Measurements from ENCODE around the gene CDKN1C.

CDKN1C gene

GRCh38 chr11:2848497-2848896 lies 37.1 kb downstream of the CDKN1C start:
- no peaks in the 10 kb centered on the region for H3K36me3 ChIP-seq (ENCODE audit: control insufficient read depth in 2 of 2, insufficient read depth in 1 of 2, low read length in 2 of 2)
- ChIA-PET POLR2A (no interaction called here), CTCF (no interaction called here)
- H3K4me1 ChIP-seq (ENCODE audit: control insufficient read depth, insufficient read depth, low read length): no peaks in the 10 kb centered on the region
- no peak overlapping the region for H3K4me3 ChIP-seq (ENCODE audit: low read depth, low read length)
- no peak overlapping the region for H3K27ac ChIP-seq (ENCODE audit: extremely low read depth, low read depth, low read length)
- no peaks in the 10 kb centered on the region for H3K9me3 ChIP-seq (ENCODE audit: control insufficient read depth, insufficient read depth, low read depth, low read length)
- TF ChIP-seq EGR2 (tag by site-specific recombination; IDR thresholded peaks at IDR 0.05; ENCODE audit: low read depth) (peak; percentile 82), ZNF140 (tag by site-specific recombination; IDR thresholded peaks at IDR 0.05) (no peak), ZFHX2 (tag by site-specific recombination; conservative IDR thresholded peaks at IDR 0.05) (peak; percentile 92)

- no peaks in the 10 kb centered on the region for H3K9me3 ChIP-seq (ENCODE audit: control insufficient read depth, insufficient read depth, low read depth, low read length)
- H3K36me3 ChIP-seq (ENCODE audit: control insufficient read depth in 2 of 2, insufficient read depth in 1 of 2, low read length in 2 of 2): no peaks in the 10 kb centered on the region
- TF ChIP-seq ZNF549 (tag by site-specific recombination; IDR thresholded peaks at IDR 0.05): no peak
- TF ChIP-seq ZNF830 (tag by site-specific recombination; IDR thresholded peaks at IDR 0.05; ENCODE audit: low read depth): no peak
- TF ChIP-seq ZFP3 (tag by site-specific recombination; IDR thresholded peaks at IDR 0.05; ENCODE audit: low read depth): no peak
- TF ChIP-seq ZNF654 (tag by site-specific recombination; IDR thresholded peaks at IDR 0.05; ENCODE audit: low read depth): no peak
- no peak overlapping the region for H3K4me3 ChIP-seq (ENCODE audit: low read depth, low read length)
- no peak overlapping the region for H3K27ac ChIP-seq (ENCODE audit: extremely low read depth, low read depth, low read length)
- H3K4me1 ChIP-seq (ENCODE audit: control insufficient read depth, insufficient read depth, low read length): no peaks in the 10 kb centered on the region
- CTCF ChIA-PET: interaction anchor here (0.5 kb wide), 1 partner anchor 337 kb away, joined by 3 read pairs; no protein-coding TSS in a partner anchor
- POLR2A ChIA-PET: no interaction called here
Measured at GRCh38 chr11:2847561-2847960, 38.0 kb downstream of the CDKN1C start.

DNA sequence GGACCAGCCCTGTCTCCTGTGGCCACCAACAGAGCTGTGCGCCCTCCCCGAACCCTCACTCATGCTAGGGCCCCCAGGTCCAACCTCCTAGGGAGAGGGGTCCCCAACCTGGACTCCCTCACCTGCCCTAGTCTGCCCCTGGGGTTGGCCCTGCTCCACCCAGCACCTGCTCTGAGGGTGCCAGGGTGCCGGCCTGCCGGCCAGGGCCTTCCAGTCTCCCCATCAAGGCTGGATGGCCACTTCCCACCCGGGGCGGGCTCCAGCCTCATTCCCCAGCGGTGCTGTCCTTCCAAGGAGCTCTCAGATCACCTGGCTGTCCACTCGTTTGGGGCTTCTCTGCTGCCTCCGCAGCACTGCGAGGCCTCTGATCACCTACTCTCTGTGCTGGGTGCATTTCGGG lies 39.1 kb downstream of the CDKN1C start:
- no peak overlapping the region for H3K27ac ChIP-seq (ENCODE audit: extremely low read depth, low read depth, low read length)
- POLR2A ChIA-PET: no interaction called here

GRCh38 chr11:2846056-2846455 lies 39.5 kb downstream of the CDKN1C start:
- CTCF ChIA-PET: interaction anchor here (0.6 kb wide), 1 partner anchor 84 kb away, joined by 5 read pairs; the partner anchor contains the start of gene PHLDA2
- Histone ChIP-seq H3K4me1 (ENCODE audit: control insufficient read depth, insufficient read depth, low read length) (no peaks in the 10 kb centered on the region), H3K4me3 (ENCODE audit: low read depth, low read length) (no peak overlapping the region), H3K27ac (ENCODE audit: extremely low read depth, low read depth, low read length) (no peak overlapping the region), H3K9me3 (ENCODE audit: control insufficient read depth, insufficient read depth, low read depth, low read length) (no peaks in the 10 kb centered on the region), H3K36me3 (ENCODE audit: control insufficient read depth in 2 of 2, insufficient read depth in 1 of 2, low read length in 2 of 2) (no peaks in the 10 kb centered on the region)
- POLR2A ChIA-PET: no interaction called here
- TF ChIP-seq ZNF366 (tag by site-specific recombination; conservative IDR thresholded peaks at IDR 0.05) (no peak), ZNF114 (tag by site-specific recombination; IDR thresholded peaks at IDR 0.05) (no peak), WT1 (tag by site-specific recombination; IDR thresholded peaks at IDR 0.05) (no peak), ZNF362 (tag by site-specific recombination; IDR thresholded peaks at IDR 0.05) (no peak), ZNF335 (tag by site-specific recombination; conservative IDR thresholded peaks at IDR 0.05) (no peak), ZNF785 (tag by site-specific recombination; IDR thresholded peaks at IDR 0.05) (no peak), ZNF707 (tag by site-specific recombination; IDR thresholded peaks at IDR 0.05) (no peak), ZNF658 (tag by site-specific recombination; IDR thresholded peaks at IDR 0.05) (no peak), ZXDB (tag by site-specific recombination; IDR thresholded peaks at IDR 0.05) (no peak), ZNF248 (tag by site-specific recombination; IDR thresholded peaks at IDR 0.05) (no peak), ZNF121 (tag by site-specific recombination; IDR thresholded peaks at IDR 0.05) (no peak), ZNF530 (tag by site-specific recombination; IDR thresholded peaks at IDR 0.05; ENCODE audit: low read depth) (no peak)
- TF ChIP-seq, protein P1, sequence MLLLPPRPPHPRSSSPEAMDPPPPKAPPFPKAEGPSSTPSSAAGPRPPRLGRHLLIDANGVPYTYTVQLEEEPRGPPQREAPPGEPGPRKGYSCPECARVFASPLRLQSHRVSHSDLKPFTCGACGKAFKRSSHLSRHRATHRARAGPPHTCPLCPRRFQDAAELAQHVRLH (tag by site-specific recombination; IDR thresholded peaks at IDR 0.05): no peak

More for the DNA sequence above, 39.1 kb downstream of the CDKN1C start:
- Histone ChIP-seq H3K4me1 (ENCODE audit: control insufficient read depth, insufficient read depth, low read length) (no peaks in the 10 kb centered on the region), H3K4me3 (ENCODE audit: low read depth, low read length) (no peak overlapping the region), H3K9me3 (ENCODE audit: control insufficient read depth, insufficient read depth, low read depth, low read length) (no peaks in the 10 kb centered on the region), H3K36me3 (ENCODE audit: control insufficient read depth in 2 of 2, insufficient read depth in 1 of 2, low read length in 2 of 2) (no peaks in the 10 kb centered on the region)
- TF ChIP-seq GLIS2 (tag by site-specific recombination; IDR thresholded peaks at IDR 0.05) (no peak), ZNF391 (tag by site-specific recombination; IDR thresholded peaks at IDR 0.05; ENCODE audit: borderline replicate concordance, low read depth) (no peak), FEZF1 (tag by site-specific recombination; IDR thresholded peaks at IDR 0.05) (no peak), KLF7 (tag by site-specific recombination; IDR thresholded peaks at IDR 0.05; ENCODE audit: borderline replicate concordance) (no peak), HOXA7 (CRISPR knock-in tag; IDR thresholded peaks at IDR 0.05; ENCODE audit: borderline replicate concordance) (no peak), ZNF266 (tag by site-specific recombination; IDR thresholded peaks at IDR 0.05; ENCODE audit: low read depth) (no peak), ZNF558 (tag by site-specific recombination; IDR thresholded peaks at IDR 0.05) (no peak), ZNF677 (tag by site-specific recombination; IDR thresholded peaks at IDR 0.05) (no peak)
- TF ChIP-seq, protein P2, sequence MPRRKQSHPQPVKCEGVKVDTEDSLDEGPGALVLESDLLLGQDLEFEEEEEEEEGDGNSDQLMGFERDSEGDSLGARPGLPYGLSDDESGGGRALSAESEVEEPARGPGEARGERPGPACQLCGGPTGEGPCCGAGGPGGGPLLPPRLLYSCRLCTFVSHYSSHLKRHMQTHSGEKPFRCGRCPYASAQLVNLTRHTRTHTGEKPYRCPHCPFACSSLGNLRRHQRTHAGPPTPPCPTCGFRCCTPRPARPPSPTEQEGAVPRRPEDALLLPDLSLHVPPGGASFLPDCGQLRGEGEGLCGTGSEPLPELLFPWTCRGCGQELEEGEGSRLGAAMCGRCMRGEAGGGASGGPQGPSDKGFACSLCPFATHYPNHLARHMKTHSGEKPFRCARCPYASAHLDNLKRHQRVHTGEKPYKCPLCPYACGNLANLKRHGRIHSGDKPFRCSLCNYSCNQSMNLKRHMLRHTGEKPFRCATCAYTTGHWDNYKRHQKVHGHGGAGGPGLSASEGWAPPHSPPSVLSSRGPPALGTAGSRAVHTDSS (tag by site-specific recombination; IDR thresholded peaks at IDR 0.05): no peak
- TF ChIP-seq, protein P3, sequence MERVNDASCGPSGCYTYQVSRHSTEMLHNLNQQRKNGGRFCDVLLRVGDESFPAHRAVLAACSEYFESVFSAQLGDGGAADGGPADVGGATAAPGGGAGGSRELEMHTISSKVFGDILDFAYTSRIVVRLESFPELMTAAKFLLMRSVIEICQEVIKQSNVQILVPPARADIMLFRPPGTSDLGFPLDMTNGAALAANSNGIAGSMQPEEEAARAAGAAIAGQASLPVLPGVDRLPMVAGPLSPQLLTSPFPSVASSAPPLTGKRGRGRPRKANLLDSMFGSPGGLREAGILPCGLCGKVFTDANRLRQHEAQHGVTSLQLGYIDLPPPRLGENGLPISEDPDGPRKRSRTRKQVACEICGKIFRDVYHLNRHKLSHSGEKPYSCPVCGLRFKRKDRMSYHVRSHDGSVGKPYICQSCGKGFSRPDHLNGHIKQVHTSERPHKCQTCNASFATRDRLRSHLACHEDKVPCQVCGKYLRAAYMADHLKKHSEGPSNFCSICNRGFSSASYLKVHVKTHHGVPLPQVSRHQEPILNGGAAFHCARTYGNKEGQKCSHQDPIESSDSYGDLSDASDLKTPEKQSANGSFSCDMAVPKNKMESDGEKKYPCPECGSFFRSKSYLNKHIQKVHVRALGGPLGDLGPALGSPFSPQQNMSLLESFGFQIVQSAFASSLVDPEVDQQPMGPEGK (tag by site-specific recombination; IDR thresholded peaks at IDR 0.05): no peak
- CTCF ChIA-PET: no interaction called here
